CD4-positive, alpha-beta T cell treated with Interleukin-6 for 4 hours (primary cell): Measurements from ENCODE around the gene ING5.
"Not testable (repeated sequence)": the region's sequence is repeated elsewhere in the genome, so short reads cannot be mapped to it uniquely, and the experiment has no call there.

Experiments
- DNase-seq: peaks from one replicate; pipeline ENCODE4 v3.0.0-alpha.2; 2020; ENCODE audit warnings: mixed read lengths

Gene ING5

DNA sequence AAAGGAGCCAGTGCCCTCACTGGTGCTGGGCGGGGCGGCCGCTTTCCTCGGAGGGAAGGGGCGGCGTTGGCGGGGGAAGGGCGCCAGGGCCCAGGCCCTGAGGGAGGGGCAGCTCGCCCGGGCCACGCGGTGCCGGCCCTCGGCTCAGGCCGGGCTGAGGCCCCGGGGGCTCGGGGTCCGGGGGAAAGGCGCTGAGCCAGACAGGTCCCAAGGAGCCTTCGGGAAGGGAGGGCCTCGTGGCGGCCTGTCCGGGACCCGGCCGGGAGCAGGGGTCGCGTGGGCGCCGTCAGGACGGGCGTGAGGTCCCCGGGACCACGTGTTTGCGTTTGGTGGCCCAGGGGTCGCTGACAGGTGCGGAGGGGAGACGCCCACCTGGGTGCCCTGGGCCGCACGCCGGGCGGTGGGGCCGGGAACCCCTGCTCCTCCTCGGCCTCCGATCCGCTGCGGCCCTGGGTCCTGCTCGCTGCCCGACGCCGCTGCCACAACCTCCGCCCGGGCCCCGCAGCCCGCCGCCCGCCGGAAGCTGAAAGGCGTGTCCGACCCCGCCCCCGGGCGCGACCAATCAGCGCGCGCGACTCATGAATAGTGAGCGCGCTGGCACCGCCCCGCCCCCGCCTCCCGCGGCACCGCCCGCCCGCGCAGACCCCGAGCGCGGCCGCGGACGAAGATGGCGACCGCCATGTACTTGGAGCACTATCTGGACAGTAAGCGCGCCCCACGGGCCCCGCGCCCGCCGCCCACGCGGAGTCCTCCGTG lies at the start of gene ING5:
ING5 (plus strand) TSS at position 641 of the 756 bp plus-strand sequence; CDS start at position 668, 27 bp downstream.
- peak; percentile 98 for DNase-seq

DNA sequence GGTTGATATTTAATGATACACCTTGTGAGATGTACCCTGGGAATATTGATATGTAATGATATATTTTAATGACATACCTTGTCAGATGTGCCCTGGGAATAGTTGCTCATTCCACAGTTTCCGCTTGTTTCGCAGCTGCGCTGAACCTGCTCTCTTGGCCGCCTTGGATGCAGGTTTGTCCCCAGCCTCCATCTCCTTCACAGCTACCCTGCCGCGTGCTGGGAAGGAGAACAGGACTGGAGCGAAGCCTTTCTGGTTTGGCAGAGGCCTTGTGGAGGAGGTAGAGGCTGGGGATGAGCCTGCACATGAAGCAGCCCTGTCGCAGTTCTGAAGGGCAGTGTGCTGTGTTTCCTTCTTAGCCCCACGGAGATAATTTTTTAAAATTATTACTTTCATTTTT lies 49.7 kb upstream of the ING5 start:
- DNase-seq, result no peak

GRCh38 chr2:241652722-241653121 lies 49.1 kb upstream of the ING5 start:
- no peak for DNase-seq

- DNase-seq, result no peak
Measured at GRCh38 chr2:241653210-241653750, 48.6 kb upstream of the ING5 start.

GRCh38 chr2:241654551-241654950 lies 47.3 kb upstream of the ING5 start:
- no peak for DNase-seq

GRCh38 chr2:241655516-241656189 lies 46.2 kb upstream of the ING5 start:
- DNase-seq, result no peak

DNA sequence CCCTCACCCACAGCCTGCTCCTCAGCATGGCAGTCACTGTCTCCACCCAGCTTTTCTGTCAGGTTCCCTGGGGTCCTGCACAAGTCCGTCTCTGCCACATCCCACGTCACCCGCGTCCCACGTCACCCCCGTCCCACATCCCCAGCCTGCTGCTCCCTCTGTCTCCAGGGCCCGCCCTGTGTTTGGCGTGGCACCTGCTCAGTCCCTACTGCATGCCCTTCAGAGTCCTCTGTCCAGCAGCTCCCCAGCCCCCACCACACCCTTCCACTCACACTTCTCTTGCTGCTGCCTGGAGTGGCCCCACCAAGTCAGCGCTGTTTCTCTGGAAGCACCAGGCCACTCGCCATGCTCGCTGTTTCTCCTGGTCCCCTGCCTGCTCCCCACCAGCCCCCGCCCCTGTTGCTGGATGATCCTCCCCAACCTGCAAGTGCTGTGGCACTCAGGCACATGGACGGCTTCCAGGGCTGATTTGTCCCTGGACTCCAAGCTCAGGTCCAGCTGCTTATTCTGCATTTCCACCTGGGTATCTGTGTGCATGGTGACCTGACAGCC lies 45.6 kb upstream of the ING5 start:
- no peak for DNase-seq

- DNase-seq, result no peak
Measured at GRCh38 chr2:241657786-241658254, 44.0 kb upstream of the ING5 start.

DNA sequence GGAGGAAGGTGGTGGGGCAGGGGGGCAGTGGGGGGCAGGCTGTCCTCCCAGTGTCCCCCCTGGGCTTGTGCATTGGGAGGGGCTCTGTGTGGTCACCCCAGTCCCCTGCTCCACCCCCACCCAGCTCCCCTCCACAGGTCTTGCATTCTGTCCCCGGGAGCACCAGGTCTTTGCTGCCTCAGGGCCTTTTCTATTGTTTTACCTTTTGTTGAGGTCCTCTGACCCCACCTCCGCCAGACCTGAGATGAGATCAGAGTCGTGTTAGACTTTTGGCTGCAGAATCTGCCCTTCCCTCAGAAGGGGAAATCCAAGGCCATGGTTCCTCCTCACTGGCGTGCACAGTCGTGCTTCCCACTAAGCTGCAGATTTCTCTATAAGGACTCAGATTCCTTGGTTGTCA lies 43.5 kb upstream of the ING5 start:
- no peak for DNase-seq

DNA sequence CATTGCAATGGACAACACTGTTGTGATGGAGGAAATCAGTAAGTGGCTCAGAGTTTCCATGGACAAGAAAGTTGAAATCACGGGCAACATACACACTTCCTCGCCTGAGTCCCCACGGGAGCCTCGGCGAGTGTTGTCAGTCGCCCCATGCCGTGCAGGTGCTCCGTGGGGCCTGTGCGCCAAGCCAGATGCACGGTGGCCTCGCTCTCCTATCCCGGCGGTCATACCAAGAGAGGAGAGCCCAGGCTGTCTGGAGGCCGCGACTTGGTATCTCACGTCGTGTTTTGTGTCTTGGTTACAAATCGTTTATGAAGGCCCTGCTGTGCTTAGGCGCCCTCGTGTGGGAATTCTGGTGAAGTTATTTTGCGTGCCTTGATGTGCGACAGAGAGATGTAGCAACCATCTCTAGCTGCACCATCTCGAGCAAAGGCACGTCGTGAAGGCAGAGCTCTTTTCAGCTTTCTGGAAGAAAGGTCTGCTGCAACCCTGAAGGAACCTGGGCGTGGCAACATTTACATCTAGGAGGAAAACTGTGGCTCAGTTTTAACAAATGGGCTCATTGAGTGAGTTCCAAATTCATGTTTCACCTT lies 42.6 kb upstream of the ING5 start:
- DNase-seq, result peak; percentile 41

GRCh38 chr2:241660593-241661213 lies 41.1 kb upstream of the ING5 start:
- no peak for DNase-seq

DNA sequence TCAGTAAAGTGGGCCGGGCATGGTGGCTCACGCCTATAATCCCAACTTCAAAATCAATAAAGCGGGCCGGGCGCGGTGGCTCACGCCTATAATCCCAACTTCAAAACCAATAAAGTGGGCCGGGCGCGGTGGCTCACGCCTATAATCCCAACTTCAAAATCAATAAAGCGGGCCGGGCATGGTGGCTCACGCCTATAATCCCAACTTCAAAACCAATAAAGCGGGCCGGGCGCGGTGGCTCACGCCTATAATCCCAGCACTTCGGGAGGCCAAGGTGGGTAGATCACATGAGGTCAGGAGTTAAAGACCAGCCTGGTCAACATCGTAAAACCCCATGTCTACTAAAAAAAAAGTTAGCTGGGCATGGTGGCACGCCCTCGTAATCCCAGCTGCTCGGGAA lies 39.1 kb upstream of the ING5 start:
- not testable (repeated sequence) for DNase-seq

- no peak for DNase-seq
Measured at GRCh38 chr2:241665731-241666440, 36.0 kb upstream of the ING5 start.

DNA sequence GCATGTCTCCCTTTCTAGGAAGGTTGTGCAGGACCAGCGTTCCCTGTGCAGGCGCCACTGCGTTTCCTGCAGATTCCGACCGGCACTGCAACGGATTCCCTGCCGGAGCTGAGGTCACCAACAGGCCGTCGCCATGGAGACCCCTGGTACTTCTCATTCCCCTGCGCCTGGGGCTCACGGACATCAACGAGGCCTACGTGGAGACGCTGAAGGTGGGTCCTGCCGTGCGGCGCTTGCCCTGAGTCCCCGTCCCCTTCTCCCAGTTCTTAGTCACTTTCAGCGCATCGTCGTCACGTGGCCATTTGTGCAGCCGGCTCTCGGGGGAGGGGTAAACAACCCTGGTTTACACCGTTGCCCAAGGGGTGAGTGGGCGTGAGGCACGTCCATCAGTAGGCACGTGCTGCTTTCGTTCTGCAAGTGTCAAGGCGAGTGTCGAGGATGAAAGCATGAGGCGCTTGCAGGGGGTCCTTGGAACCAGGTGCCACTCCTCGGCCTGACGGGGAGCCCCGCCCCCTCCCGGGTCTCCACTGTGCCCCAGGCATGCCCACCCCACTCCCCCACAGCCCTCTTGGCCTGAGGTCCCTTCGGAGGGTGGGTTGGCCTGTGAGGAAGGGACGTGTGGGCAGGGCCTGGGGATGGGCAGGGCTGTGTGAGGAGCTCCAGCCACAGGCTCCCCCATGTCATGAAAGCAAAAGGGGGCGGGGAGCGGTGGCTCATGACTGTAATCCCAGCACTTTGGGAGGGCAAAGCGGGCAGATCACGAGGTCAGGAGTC lies 35.0 kb upstream of the ING5 start:
- DNase-seq, result no peak

DNA sequence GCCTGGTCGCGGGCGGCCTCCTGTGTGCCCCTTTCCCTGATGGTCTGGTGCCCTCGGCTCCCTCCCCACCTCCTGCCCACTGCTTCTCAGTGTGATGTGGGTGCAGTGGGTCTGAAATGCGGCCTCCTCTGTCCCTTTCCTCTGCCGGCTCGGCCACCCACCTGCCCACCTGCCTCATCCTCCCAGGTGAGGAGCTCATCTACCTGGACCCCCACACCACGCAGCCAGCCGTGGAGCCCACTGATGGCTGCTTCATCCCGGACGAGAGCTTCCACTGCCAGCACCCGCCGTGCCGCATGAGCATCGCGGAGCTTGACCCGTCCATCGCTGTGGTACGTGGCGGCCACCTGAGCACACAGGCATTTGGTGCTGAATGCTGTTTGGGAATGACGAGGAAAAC lies 33.5 kb upstream of the ING5 start:
- DNase-seq, result no peak

- DNase-seq, result no peak
Measured at GRCh38 chr2:241668839-241669238, 33.0 kb upstream of the ING5 start.

GRCh38 chr2:241670333-241671110 lies 31.3 kb upstream of the ING5 start:
- DNase-seq, result no peak

DNA sequence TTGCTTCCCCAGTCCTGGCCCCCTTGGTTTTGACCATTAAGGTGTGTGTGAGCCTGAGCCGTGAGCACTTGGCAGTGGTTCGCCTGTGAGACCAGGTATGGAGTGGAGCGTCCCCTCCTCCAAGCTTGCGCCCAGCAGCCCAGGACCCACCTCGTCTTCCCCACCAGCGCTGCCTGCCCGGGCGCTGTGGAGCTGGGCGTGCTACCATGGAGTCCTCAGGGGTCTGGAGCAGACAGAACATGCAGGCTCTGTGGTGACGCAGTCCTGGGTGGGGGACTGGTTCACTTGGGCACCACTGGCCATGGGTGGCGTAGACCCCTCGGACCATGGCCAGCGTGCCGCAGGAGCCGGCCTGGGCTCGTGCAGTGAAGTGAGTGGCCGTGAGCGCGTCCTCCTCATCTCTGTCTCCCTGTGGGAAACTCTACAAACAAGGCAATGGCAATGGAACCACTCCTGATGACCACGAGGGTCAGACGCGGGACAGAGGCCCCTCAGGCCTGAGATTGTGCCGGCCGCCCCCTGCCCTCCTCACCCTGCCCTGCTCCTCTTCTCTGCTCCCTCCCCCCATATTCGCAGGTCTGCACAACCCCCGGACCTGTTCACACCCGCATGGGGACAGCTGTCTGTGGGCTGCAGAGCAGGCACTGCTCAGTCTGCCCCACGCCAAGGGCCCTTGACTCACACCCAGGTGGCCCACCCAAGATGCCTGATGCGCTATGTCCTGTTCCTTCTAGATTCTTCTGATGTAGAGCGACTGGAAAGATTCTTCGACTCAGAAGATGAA lies 30.2 kb upstream of the ING5 start:
- no peak for DNase-seq
